Panc1 (cell line): Measurements from ENCODE around the gene TTC23. TPM values are rescaled to one million over a fixed set of nuclear protein-coding genes. Genes with fewer than 3 reads are reported as not detected.

Experiments
- ATAC-seq: fragments of 200-7000 bp; cut with Tn5 transposase; 2 replicates; pipeline ENCODE4 v1.9.1; 2020; ENCODE audit warnings: mild to moderate bottlenecking, moderate library complexity
- BruUV-seq: library from RNA; stranded (reverse); fragments of 400-500 nt; replicated peaks from 2 replicates; lab custom pipeline; 2021; lab: Mats Ljungman, UMichigan
- CTCF ChIA-PET: fragments of 300-600 bp; sonication (Branson Sonifier 250); formaldehyde crosslinking; loops from one replicate; lab custom pipeline; 2022; ENCODE audit warnings: antibody characterized with exemption; lab: Charles Lee
- POLR2A ChIA-PET: fragments of 300-600 bp; sonication (Branson Sonifier 250); formaldehyde crosslinking; loops from one replicate; lab custom pipeline; 2022; ENCODE audit warnings: antibody characterized with exemption; lab: Charles Lee
- DNase-seq: peaks from one replicate; pipeline ENCODE4 v3.0.0-alpha.2; 2010; ENCODE audit warnings: low read depth, low spot score
- H3K27ac ChIP-seq: 2 replicates; pipeline ENCODE4 v1.5.1; 2011; ENCODE audit warnings: mild to moderate bottlenecking, low read length, inconsistent platforms
- H3K27me3 ChIP-seq: fragments of 200-500 bp; sonication (Bioruptor generic); 2 replicates; pipeline ENCODE4 v1.6.0; 2014; ENCODE audit warnings: low read length, inconsistent platforms; ENCODE audit not compliant: control insufficient read depth, insufficient read depth
- H3K36me3 ChIP-seq: fragments of 200-500 bp; sonication (Bioruptor generic); 2 replicates; pipeline ENCODE4 v1.5.1; 2014; ENCODE audit warnings: inconsistent platforms, mild to moderate bottlenecking, low read length, moderate library complexity; ENCODE audit not compliant: control insufficient read depth, insufficient read depth
- H3K4me1 ChIP-seq: 2 replicates; pipeline ENCODE4 v1.5.1; 2011; ENCODE audit warnings: inconsistent platforms, mild to moderate bottlenecking, low read length, moderate library complexity; ENCODE audit not compliant: control insufficient read depth, insufficient read depth
- H3K4me3 ChIP-seq, 2 experiments: 2 replicates each; pipeline ENCODE4 v1.5.1; 2011 to 2012; ENCODE audit warnings: low read depth in 2 of 2, low read length in 2 of 2, mild to moderate bottlenecking in 2 of 2, inconsistent platforms in 1 of 2, moderate library complexity in 1 of 2
- H3K9me3 ChIP-seq: fragments of 200-500 bp; sonication (Bioruptor generic); 2 replicates; pipeline ENCODE4 v1.5.1; 2014; ENCODE audit warnings: low read depth, mild to moderate bottlenecking, inconsistent platforms, low read length, moderate library complexity; ENCODE audit not compliant: control insufficient read depth, insufficient read depth
- POLR2AphosphoS5 ChIP-seq: IDR thresholded peaks from 2 replicates; pipeline ENCODE4 v1.6.1; 2012; ENCODE audit warnings: mild to moderate bottlenecking, low read depth, low read length, moderate library complexity
- SIN3A ChIP-seq: IDR thresholded peaks from 2 replicates; pipeline ENCODE4 v1.6.1; 2012; ENCODE audit warnings: low read depth, mild to moderate bottlenecking, low read length, moderate library complexity, borderline replicate concordance; ENCODE audit not compliant: insufficient read depth
- TCF7L2 ChIP-seq: IDR thresholded peaks from 2 replicates; pipeline ENCODE4 v1.6.1; 2011; ENCODE audit warnings: mild to moderate bottlenecking, low read depth, low read length, inconsistent platforms
- in situ Hi-C: cut with HindIII; loops from 2 replicates; pipeline ENCODE4 v1.10.0; 2016; ENCODE audit warnings: low sequenced_read_pairs, low pct_unique_long_range_greater_than_20kb
- intact Hi-C: fragments of 100-400 bp; cut with micrococcal nuclease; formaldehyde crosslinking; loops from one replicate; pipeline ENCODE4 v1.10.0; 2022; ENCODE audit not compliant: unreplicated experiment
- total RNA-seq: library from RNA; stranded (reverse); gene quantifications from one replicate; pipeline ENCODE4 v1.2.1, GENCODE V29; 2021; ENCODE audit not compliant: unreplicated experiment
- TF ChIP-seq, protein P1 (sequence below), 2 experiments: IDR thresholded peaks; 2 replicates each; pipeline ENCODE4 v1.6.1; 2011 to 2012; ENCODE audit warnings: low read depth in 2 of 2, control low read depth in 1 of 2, low read length in 1 of 2, mild to moderate bottlenecking in 1 of 2, moderate library complexity in 1 of 2; ENCODE audit not compliant: insufficient read depth in 1 of 2
- TF ChIP-seq, protein P2 (sequence below): fragments of 450-650 bp; IDR thresholded peaks from 2 replicates; pipeline ENCODE4 v1.5.1; 2017; ENCODE audit warnings: mild to moderate bottlenecking

Gene TTC23
- total RNA-seq, 1 experiment from 2014 or later: 21.7 TPM

DNA sequence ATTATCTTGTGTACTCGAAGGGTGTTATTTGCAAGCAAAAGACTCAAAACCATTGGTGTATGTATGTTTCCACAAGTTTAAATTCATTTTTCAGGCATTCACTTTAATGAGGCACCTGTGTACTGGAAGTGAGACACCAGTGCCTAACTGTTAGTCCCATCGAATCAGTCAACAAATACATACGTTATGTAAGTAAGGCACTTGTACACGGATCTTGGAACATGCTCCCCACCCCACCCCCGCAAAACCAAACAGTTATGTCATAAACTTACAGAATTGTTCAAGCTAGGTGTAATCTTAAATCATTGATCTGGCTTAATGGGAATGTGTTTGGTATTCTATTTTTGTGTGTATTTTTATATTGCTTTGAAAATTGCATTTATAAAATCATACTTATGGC lies 19.1 kb upstream of the TTC23 start:
- POLR2A ChIA-PET: no interaction called here
- Histone ChIP-seq H3K27me3 (no peaks in the 10 kb centered on the region), H3K36me3 (no peaks in the 10 kb centered on the region), H3K4me3 (no peak overlapping the region), H3K9me3 (no peaks in the 10 kb centered on the region), H3K4me1 (0 out of 2 replicates have a peak, but pooled peaks cover 4% of the 10 kb centered on the region), H3K27ac (no peak overlapping the region)
- DNase-seq (no peak), ATAC-seq (no peak)
- intact Hi-C loops: no loop called here
- BruUV-seq: no TSS peak
- TF ChIP-seq POLR2AphosphoS5 (no peak), SIN3A (no peak), TCF7L2 (no peak)
- TF ChIP-seq, protein P1, sequence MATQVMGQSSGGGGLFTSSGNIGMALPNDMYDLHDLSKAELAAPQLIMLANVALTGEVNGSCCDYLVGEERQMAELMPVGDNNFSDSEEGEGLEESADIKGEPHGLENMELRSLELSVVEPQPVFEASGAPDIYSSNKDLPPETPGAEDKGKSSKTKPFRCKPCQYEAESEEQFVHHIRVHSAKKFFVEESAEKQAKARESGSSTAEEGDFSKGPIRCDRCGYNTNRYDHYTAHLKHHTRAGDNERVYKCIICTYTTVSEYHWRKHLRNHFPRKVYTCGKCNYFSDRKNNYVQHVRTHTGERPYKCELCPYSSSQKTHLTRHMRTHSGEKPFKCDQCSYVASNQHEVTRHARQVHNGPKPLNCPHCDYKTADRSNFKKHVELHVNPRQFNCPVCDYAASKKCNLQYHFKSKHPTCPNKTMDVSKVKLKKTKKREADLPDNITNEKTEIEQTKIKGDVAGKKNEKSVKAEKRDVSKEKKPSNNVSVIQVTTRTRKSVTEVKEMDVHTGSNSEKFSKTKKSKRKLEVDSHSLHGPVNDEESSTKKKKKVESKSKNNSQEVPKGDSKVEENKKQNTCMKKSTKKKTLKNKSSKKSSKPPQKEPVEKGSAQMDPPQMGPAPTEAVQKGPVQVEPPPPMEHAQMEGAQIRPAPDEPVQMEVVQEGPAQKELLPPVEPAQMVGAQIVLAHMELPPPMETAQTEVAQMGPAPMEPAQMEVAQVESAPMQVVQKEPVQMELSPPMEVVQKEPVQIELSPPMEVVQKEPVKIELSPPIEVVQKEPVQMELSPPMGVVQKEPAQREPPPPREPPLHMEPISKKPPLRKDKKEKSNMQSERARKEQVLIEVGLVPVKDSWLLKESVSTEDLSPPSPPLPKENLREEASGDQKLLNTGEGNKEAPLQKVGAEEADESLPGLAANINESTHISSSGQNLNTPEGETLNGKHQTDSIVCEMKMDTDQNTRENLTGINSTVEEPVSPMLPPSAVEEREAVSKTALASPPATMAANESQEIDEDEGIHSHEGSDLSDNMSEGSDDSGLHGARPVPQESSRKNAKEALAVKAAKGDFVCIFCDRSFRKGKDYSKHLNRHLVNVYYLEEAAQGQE (IDR thresholded peaks at IDR 0.05; ENCODE audit: insufficient read depth in 1 of 2, low read depth in 2 of 2, low read length in 1 of 2): no peak
- TF ChIP-seq, protein P2, sequence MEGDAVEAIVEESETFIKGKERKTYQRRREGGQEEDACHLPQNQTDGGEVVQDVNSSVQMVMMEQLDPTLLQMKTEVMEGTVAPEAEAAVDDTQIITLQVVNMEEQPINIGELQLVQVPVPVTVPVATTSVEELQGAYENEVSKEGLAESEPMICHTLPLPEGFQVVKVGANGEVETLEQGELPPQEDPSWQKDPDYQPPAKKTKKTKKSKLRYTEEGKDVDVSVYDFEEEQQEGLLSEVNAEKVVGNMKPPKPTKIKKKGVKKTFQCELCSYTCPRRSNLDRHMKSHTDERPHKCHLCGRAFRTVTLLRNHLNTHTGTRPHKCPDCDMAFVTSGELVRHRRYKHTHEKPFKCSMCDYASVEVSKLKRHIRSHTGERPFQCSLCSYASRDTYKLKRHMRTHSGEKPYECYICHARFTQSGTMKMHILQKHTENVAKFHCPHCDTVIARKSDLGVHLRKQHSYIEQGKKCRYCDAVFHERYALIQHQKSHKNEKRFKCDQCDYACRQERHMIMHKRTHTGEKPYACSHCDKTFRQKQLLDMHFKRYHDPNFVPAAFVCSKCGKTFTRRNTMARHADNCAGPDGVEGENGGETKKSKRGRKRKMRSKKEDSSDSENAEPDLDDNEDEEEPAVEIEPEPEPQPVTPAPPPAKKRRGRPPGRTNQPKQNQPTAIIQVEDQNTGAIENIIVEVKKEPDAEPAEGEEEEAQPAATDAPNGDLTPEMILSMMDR: no peak
- CTCF ChIA-PET: interaction anchor here (1.2 kb wide), 1 partner anchor 436 kb away, joined by 3 read pairs; no protein-coding TSS in a partner anchor
- in situ Hi-C loops: no loop called here

DNA sequence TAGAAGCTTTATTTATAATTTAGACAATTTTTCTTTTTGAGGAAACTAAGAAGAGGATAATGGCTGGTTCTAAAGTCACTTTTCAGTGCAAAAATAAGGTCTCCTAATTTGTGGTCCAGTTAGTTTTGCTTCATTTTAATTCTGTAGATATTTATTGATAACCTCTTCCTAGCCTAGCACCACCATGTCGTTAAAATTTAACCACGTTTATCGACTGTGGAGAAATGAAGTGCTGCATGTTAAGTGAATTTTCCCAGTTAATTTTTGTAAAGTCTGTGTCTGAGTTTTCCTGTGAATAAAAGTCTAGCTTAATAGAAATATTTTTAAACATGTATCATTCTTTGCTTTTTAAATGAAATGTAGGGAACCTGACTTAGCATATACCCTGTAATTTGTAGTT lies 18.6 kb upstream of the TTC23 start:
- BruUV-seq: no TSS peak
- CTCF ChIA-PET: interaction anchor here (1.2 kb wide), 1 partner anchor 436 kb away, joined by 3 read pairs; no protein-coding TSS in a partner anchor
- intact Hi-C loops: no loop called here

More for the DNA sequence above, 18.6 kb upstream of the TTC23 start:
- Histone ChIP-seq H3K4me3 (no peak overlapping the region), H3K9me3 (no peaks in the 10 kb centered on the region), H3K4me1 (0 out of 2 replicates have a peak, but pooled peaks cover 4% of the 10 kb centered on the region), H3K36me3 (no peaks in the 10 kb centered on the region), H3K27ac (no peak overlapping the region), H3K27me3 (no peaks in the 10 kb centered on the region)
- DNase-seq (no peak), ATAC-seq (no peak)
- TF ChIP-seq SIN3A (no peak), POLR2AphosphoS5 (no peak), TCF7L2 (no peak)
- TF ChIP-seq, protein P1 (IDR thresholded peaks at IDR 0.05; ENCODE audit: insufficient read depth in 1 of 2, low read depth in 2 of 2, low read length in 1 of 2): no peak
- TF ChIP-seq, protein P2: no peak
- POLR2A ChIA-PET: no interaction called here
- in situ Hi-C loops: no loop called here
